HepG2 (cell line): ENCODE measurements around the gene RXFP2. TPM values are rescaled to one million over a fixed set of nuclear protein-coding genes. Genes with fewer than 3 reads are reported as not detected.

Experiments
- GABPB1 ChIP-seq: IDR thresholded peaks from 2 replicates; pipeline ENCODE4 v1.6.1; 2016; ENCODE audit warnings: mild to moderate bottlenecking, missing genetic modification reagents, moderate library complexity, missing compliant biosample characterization
- IKZF1 ChIP-seq: fragments of 450-650 bp; IDR thresholded peaks from 2 replicates; pipeline ENCODE4 v1.7.1; 2016
- RELA ChIP-seq: sonication (generic); formaldehyde crosslinking; IDR thresholded peaks from 2 replicates; pipeline ENCODE4 v1.4.0; 2020; ENCODE audit warnings: missing genetic modification reagents
- U2AF1 ChIP-seq: fragments of 200-400 bp; formaldehyde crosslinking; optimal IDR thresholded peaks from 2 replicates; pipeline ENCODE3; 2017; ENCODE audit warnings: mild to moderate bottlenecking, low read depth, low read length
- ZBTB20 ChIP-seq: sonication (generic); formaldehyde crosslinking; IDR thresholded peaks from 2 replicates; pipeline ENCODE4 v1.8.1; 2023; ENCODE audit warnings: missing genetic modification reagents, low read depth, mild to moderate bottlenecking, borderline replicate concordance
- polyA plus RNA-seq, 8 experiments: library from polyadenylated mRNA; depleted of rRNA in 3 of 8; stranded (reverse) in 7 of 8; unstranded in 1 of 8; fragments of >200 nt; fragmentation: Illumina TruSeq in 4 of 8; extraction: Trizol in 4 of 8; gene quantifications; 2 replicates each; pipeline versions ENCODE4 v1.2.1 to v1.2.3, GENCODE V29; 2011 to 2016; ENCODE audit warnings: low read depth in 4 of 8, missing spikeins in 1 of 8, mixed read lengths in 1 of 8; ENCODE audit not compliant: insufficient read depth in 1 of 8
- total RNA-seq, 5 experiments: library from RNA; depleted of rRNA; stranded (reverse); fragments of >200 nt; fragmentation: Illumina TruSeq; extraction: Trizol; gene quantifications; 2 replicates each; pipeline ENCODE4 v1.2.3, GENCODE V29; 2016; ENCODE audit warnings: low read depth in 1 of 5
- TF ChIP-seq, protein P1 (sequence below): sonication (generic); formaldehyde crosslinking; conservative IDR thresholded peaks from 2 replicates; pipeline ENCODE4 v1.4.0; 2020; ENCODE audit warnings: missing genetic modification reagents
- TF ChIP-seq, protein P2 (sequence below): sonication (generic); formaldehyde crosslinking; IDR thresholded peaks from 2 replicates; pipeline ENCODE4 v1.9.0; 2022; ENCODE audit warnings: missing genetic modification reagents, mild to moderate bottlenecking, borderline replicate concordance
- TF ChIP-seq, protein P3 (sequence below): sonication (generic); formaldehyde crosslinking; IDR thresholded peaks from 2 replicates; pipeline ENCODE4 v1.5.0; 2020; ENCODE audit warnings: missing genetic modification reagents

The RXFP2 gene
- total and polyA plus RNA-seq, 2 of the 13 experiments (the other 11 are each of a cell fraction or from before 2014, with no cell fraction given): not detected

DNA sequence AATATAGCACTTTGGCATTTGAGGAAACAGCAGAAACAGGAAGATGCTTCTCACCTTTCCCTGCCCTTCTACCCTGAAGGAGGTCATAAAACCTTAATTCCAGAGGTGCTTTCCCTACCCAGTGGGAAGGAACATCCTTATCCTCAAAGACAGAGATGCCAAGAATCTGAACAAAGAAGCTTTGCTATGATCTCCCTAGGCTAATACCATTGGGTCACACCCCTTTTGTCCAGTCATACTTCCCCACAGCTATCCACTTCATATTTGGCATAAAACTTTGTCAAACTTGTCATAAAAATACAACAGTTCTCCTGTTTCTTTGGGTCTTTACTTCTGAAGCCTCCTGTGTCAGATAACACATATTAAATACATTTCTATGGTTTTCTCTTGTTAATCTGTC is 21.7 kb upstream of the RXFP2 start (continued):
- TF ChIP-seq, protein P1, sequence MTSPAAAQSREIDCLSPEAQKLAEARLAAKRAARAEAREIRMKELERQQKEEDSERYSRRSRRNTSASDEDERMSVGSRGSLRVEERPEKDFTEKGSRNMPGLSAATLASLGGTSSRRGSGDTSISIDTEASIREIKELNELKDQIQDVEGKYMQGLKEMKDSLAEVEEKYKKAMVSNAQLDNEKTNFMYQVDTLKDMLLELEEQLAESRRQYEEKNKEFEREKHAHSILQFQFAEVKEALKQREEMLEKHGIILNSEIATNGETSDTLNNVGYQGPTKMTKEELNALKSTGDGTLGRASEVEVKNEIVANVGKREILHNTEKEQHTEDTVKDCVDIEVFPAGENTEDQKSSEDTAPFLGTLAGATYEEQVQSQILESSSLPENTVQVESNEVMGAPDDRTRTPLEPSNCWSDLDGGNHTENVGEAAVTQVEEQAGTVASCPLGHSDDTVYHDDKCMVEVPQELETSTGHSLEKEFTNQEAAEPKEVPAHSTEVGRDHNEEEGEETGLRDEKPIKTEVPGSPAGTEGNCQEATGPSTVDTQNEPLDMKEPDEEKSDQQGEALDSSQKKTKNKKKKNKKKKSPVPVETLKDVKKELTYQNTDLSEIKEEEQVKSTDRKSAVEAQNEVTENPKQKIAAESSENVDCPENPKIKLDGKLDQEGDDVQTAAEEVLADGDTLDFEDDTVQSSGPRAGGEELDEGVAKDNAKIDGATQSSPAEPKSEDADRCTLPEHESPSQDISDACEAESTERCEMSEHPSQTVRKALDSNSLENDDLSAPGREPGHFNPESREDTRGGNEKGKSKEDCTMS: no peak
- TF ChIP-seq RELA (CRISPR knock-in tag): no peak
- TF ChIP-seq, protein P2, sequence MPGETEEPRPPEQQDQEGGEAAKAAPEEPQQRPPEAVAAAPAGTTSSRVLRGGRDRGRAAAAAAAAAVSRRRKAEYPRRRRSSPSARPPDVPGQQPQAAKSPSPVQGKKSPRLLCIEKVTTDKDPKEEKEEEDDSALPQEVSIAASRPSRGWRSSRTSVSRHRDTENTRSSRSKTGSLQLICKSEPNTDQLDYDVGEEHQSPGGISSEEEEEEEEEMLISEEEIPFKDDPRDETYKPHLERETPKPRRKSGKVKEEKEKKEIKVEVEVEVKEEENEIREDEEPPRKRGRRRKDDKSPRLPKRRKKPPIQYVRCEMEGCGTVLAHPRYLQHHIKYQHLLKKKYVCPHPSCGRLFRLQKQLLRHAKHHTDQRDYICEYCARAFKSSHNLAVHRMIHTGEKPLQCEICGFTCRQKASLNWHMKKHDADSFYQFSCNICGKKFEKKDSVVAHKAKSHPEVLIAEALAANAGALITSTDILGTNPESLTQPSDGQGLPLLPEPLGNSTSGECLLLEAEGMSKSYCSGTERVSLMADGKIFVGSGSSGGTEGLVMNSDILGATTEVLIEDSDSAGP: no peak
- TF ChIP-seq GABPB1 (CRISPR knock-in tag): no peak
- no peak for TF ChIP-seq U2AF1
- no peak for TF ChIP-seq ZBTB20 (CRISPR knock-in tag)
- TF ChIP-seq IKZF1: no peak
- TF ChIP-seq, protein P3, sequence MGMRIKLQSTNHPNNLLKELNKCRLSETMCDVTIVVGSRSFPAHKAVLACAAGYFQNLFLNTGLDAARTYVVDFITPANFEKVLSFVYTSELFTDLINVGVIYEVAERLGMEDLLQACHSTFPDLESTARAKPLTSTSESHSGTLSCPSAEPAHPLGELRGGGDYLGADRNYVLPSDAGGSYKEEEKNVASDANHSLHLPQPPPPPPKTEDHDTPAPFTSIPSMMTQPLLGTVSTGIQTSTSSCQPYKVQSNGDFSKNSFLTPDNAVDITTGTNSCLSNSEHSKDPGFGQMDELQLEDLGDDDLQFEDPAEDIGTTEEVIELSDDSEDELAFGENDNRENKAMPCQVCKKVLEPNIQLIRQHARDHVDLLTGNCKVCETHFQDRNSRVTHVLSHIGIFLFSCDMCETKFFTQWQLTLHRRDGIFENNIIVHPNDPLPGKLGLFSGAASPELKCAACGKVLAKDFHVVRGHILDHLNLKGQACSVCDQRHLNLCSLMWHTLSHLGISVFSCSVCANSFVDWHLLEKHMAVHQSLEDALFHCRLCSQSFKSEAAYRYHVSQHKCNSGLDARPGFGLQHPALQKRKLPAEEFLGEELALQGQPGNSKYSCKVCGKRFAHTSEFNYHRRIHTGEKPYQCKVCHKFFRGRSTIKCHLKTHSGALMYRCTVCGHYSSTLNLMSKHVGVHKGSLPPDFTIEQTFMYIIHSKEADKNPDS: no peak
